ENCODE measurements around the gene LRRC23.
"Not testable (repeated sequence)": the region's sequence is repeated elsewhere in the genome, so short reads cannot be mapped to it uniquely, and the experiment has no call there.

The LRRC23 gene

DNA sequence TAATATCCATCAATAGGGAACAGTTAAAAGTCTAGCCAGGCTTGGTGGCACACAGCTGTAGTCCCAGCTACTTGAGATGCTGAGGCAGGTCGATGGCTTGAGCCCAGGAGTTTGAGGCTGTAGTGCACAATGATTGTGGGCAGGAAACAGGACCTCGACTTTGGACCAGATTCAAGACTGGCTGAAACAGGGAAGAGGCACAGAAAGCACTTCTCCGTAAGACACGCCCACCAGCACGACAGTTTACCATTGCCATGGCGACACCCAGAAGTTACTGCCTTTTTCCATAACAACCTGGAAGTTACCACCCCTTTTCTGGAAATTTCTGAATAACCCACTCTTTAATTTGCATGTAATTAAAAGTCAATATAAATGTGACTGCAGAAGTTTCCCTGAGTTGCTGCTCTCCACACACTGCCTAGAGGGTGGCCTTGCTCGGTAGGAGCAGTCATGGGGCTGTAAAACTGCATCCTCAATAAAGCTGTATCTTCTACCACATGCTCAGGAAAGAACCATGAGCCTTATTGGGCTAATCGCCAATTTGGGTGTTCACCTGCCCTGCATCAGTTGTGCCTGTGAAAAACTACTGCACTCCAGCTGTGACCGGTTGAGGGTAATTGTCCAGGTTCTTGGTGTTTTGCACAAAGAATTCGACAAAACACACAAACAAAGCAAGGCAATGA, 4.6 kb upstream of the LRRC23 start:
- peaks cover 0 to 16% (median 11%) of the 10 kb centered on the region in 5 donors for H3K4me1 ChIP-seq (ENCODE audit: control insufficient read depth in 5 of 5, insufficient read depth in 5 of 5, low read length in 5 of 5)
- no peak overlapping the region for H3K9ac ChIP-seq (ENCODE audit: low read length in 5 of 5)
- no peak overlapping the region for H3K4me3 ChIP-seq (ENCODE audit: low read depth in 1 of 5, low read length in 5 of 5)
- no peaks in the 10 kb centered on the region for H3K27me3 ChIP-seq (ENCODE audit: control insufficient read depth in 5 of 5, insufficient read depth in 4 of 5, low read length in 5 of 5)
- no peaks in the 10 kb centered on the region for H3K9me3 ChIP-seq (ENCODE audit: control insufficient read depth in 5 of 5, low read length in 5 of 5)
- H3K36me3 ChIP-seq (ENCODE audit: control insufficient read depth in 5 of 5, insufficient read depth in 5 of 5, low read length in 5 of 5), result no peaks in the 10 kb centered on the region
- H3K27ac ChIP-seq (ENCODE audit: low read depth, low read length), result no peak overlapping the region

DNA sequence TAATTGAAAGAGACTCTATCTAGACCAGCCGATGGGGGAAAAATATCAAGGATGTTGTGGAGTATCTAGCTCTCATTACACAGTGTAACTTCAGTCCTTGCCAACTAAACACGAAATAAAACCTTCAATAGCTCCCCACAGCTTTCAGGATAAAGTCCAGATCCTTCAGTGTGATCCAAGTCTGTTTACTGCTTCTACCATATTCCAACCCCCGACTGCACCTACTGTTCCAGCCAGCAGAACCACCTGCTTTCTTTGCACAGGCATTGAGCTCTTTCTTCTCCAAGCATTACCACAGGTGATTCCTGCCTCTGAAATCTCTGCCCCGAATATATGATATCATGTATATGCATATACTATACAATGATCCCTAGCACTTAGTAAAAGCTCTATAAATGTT, 2.2 kb upstream of the LRRC23 start:
- Histone ChIP-seq H3K4me3 (ENCODE audit: low read depth in 1 of 5, low read length in 5 of 5) (no peak overlapping the region), H3K9ac (ENCODE audit: low read length in 5 of 5) (no peak overlapping the region), H3K27ac (ENCODE audit: low read depth, low read length) (no peak overlapping the region), H3K27me3 (ENCODE audit: control insufficient read depth in 5 of 5, insufficient read depth in 4 of 5, low read length in 5 of 5) (no peaks in the 10 kb centered on the region), H3K4me1 (ENCODE audit: control insufficient read depth in 5 of 5, insufficient read depth in 5 of 5, low read length in 5 of 5) (peaks cover 0 to 23% (median 15%) of the 10 kb centered on the region in 5 donors), H3K36me3 (ENCODE audit: control insufficient read depth in 5 of 5, insufficient read depth in 5 of 5, low read length in 5 of 5) (peaks cover 0 to 13% (median 0%) of the 10 kb centered on the region in 5 donors), H3K9me3 (ENCODE audit: control insufficient read depth in 5 of 5, low read length in 5 of 5) (no peaks in the 10 kb centered on the region)

DNA sequence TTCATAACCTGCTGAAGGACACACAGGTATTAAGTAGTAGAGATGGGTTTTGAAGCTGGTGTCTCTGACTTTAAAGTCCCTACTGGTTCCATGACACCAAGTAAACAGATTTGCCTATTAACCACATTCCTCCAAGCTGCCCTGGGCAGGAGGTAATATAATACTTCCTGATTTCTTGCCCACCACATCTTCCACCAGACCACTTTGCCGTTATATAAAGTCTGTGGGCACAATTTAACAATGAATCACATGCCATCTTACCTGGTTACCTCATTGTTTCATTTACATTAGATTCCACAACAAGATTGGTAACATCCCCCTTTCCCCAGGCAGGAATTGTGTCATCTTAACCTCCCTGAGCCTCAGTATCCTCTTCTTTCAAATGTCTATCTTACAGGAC, 900 bp upstream of the LRRC23 start:
- H3K36me3 ChIP-seq (ENCODE audit: control insufficient read depth in 5 of 5, insufficient read depth in 5 of 5, low read length in 5 of 5), result peaks cover 0 to 19% (median 0%) of the 10 kb centered on the region in 5 donors
- H3K27ac ChIP-seq (ENCODE audit: low read depth, low read length), result no peak overlapping the region
- peaks cover 0 to 23% (median 15%) of the 10 kb centered on the region in 5 donors for H3K4me1 ChIP-seq (ENCODE audit: control insufficient read depth in 5 of 5, insufficient read depth in 5 of 5, low read length in 5 of 5)
- no peaks in the 10 kb centered on the region for H3K9me3 ChIP-seq (ENCODE audit: control insufficient read depth in 5 of 5, low read length in 5 of 5)
- H3K4me3 ChIP-seq (ENCODE audit: low read depth in 1 of 5, low read length in 5 of 5), result no peak overlapping the region
- H3K27me3 ChIP-seq (ENCODE audit: control insufficient read depth in 5 of 5, insufficient read depth in 4 of 5, low read length in 5 of 5), result no peaks in the 10 kb centered on the region
- H3K9ac ChIP-seq (ENCODE audit: low read length in 5 of 5), result no peak overlapping the region

DNA sequence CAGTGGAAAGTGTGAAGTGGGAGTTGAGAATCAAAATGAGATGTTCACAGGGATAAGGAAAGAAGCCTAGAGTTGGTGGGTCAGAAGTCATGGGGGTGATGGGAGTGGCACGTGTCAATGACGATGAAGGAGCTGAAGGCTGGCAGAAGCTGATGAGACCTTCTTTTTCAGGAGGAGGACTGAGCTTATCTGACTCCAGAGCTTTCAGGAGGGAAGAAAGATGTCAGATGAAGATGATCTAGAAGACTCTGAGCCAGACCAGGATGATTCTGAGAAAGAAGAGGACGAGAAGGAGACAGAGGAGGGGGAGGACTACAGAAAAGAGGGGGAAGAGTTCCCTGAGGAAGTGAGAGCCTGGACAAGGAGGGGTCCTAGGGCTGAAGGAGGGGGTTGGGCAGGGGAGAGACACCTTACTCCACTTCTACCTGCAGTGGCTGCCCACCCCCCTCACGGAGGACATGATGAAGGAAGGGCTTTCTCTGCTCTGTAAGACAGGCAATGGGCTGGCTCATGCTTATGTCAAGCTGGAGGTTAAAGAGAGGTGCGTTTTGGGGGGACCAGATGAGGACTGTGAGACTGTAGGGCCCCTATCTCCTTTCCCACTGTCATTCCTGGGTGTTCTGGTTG, 905 bp downstream of the LRRC23 start:
- Histone ChIP-seq H3K9ac (ENCODE audit: low read length in 5 of 5) (peak overlapping the region in 4 of 5 donors; percentile 47 to 94 (median 77)), H3K4me3 (ENCODE audit: low read depth in 1 of 5, low read length in 5 of 5) (peak overlapping the region; percentile 80 to 99 (median 92)), H3K27me3 (ENCODE audit: control insufficient read depth in 5 of 5, insufficient read depth in 4 of 5, low read length in 5 of 5) (no peaks in the 10 kb centered on the region), H3K27ac (ENCODE audit: low read depth, low read length) (peak overlapping the region; percentile 80), H3K36me3 (ENCODE audit: control insufficient read depth in 5 of 5, insufficient read depth in 5 of 5, low read length in 5 of 5) (peaks cover 0 to 19% (median 0%) of the 10 kb centered on the region in 5 donors), H3K9me3 (ENCODE audit: control insufficient read depth in 5 of 5, low read length in 5 of 5) (no peaks in the 10 kb centered on the region), H3K4me1 (ENCODE audit: control insufficient read depth in 5 of 5, insufficient read depth in 5 of 5, low read length in 5 of 5) (peaks cover 0 to 16% (median 14%) of the 10 kb centered on the region in 5 donors)

DNA sequence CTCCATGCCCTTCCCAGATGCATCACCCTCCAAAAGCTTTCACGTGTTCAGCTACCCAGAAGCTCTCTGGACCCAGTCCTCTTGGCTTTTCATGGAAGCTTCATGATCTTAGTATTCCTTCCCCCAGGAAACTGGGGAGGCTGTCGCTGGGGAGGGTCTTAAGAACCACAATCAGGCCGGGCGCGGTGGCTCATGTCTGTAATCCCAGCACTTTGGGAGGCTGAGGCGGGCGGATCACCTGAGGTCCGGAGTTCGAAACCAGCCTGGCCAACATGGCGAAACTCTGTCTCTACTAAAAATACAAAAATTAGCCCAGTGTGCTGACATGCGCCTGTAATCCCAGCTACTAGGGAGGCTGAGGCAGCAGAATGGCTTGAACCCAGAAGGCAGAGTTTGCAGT, 3.5 kb downstream of the LRRC23 start:
- not testable (repeated sequence) for H3K4me3 ChIP-seq (ENCODE audit: low read depth in 1 of 5, low read length in 5 of 5); H3K9me3 ChIP-seq (ENCODE audit: control insufficient read depth in 5 of 5, low read length in 5 of 5); H3K27ac ChIP-seq (ENCODE audit: low read depth, low read length); H3K9ac ChIP-seq (ENCODE audit: low read length in 5 of 5)
- peaks cover 0 to 16% (median 14%) of the 10 kb centered on the region in 5 donors for H3K4me1 ChIP-seq (ENCODE audit: control insufficient read depth in 5 of 5, insufficient read depth in 5 of 5, low read length in 5 of 5)
- H3K27me3 ChIP-seq (ENCODE audit: control insufficient read depth in 5 of 5, insufficient read depth in 4 of 5, low read length in 5 of 5), result peaks cover 0 to 12% (median 10%) of the 10 kb centered on the region in 5 donors
- peaks cover 0 to 19% (median 0%) of the 10 kb centered on the region in 5 donors for H3K36me3 ChIP-seq (ENCODE audit: control insufficient read depth in 5 of 5, insufficient read depth in 5 of 5, low read length in 5 of 5)

DNA sequence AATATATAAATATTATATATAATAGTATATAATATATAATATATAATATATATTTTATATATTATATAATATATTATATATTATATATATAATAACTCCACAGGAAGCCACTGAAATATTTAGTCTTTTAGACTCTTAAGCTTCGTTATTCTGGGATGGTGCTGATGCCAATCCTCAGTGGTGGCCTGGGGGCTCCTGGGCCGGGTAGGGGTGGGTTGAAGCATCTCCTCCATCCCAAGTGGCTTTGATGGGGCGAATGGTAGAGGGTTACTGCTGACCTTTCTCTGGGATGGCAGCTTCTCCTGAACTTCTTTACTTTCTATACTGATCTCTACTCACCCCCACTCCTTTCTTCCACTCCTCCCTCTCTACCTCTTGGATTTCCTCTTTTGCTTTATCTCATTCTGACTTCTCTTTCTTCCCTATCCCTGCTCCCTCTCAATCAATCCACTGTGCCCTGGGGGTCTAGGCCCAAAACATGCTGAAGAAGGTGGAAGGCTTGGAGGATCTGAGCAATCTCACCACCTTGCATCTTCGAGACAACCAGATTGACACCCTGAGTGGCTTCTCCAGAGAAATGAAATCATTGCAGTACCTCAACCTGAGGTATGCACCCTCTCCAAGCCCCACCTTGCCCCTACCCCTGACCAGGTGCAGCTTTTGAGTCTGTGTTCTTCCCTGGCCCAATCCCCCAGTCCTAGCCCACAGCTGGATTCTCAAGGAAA, 5.0 kb downstream of the LRRC23 start:
- peaks cover 0 to 19% (median 0%) of the 10 kb centered on the region in 5 donors for H3K36me3 ChIP-seq (ENCODE audit: control insufficient read depth in 5 of 5, insufficient read depth in 5 of 5, low read length in 5 of 5)
- H3K9me3 ChIP-seq (ENCODE audit: control insufficient read depth in 5 of 5, low read length in 5 of 5), result no peaks in the 10 kb centered on the region
- no peak overlapping the region for H3K9ac ChIP-seq (ENCODE audit: low read length in 5 of 5)
- no peak overlapping the region for H3K4me3 ChIP-seq (ENCODE audit: low read depth in 1 of 5, low read length in 5 of 5)
- H3K27ac ChIP-seq (ENCODE audit: low read depth, low read length), result no peak overlapping the region
- H3K27me3 ChIP-seq (ENCODE audit: control insufficient read depth in 5 of 5, insufficient read depth in 4 of 5, low read length in 5 of 5), result peaks cover 5 to 20% (median 16%) of the 10 kb centered on the region in 5 donors
- H3K4me1 ChIP-seq (ENCODE audit: control insufficient read depth in 5 of 5, insufficient read depth in 5 of 5, low read length in 5 of 5), result peaks cover 0 to 19% (median 15%) of the 10 kb centered on the region in 5 donors

DNA sequence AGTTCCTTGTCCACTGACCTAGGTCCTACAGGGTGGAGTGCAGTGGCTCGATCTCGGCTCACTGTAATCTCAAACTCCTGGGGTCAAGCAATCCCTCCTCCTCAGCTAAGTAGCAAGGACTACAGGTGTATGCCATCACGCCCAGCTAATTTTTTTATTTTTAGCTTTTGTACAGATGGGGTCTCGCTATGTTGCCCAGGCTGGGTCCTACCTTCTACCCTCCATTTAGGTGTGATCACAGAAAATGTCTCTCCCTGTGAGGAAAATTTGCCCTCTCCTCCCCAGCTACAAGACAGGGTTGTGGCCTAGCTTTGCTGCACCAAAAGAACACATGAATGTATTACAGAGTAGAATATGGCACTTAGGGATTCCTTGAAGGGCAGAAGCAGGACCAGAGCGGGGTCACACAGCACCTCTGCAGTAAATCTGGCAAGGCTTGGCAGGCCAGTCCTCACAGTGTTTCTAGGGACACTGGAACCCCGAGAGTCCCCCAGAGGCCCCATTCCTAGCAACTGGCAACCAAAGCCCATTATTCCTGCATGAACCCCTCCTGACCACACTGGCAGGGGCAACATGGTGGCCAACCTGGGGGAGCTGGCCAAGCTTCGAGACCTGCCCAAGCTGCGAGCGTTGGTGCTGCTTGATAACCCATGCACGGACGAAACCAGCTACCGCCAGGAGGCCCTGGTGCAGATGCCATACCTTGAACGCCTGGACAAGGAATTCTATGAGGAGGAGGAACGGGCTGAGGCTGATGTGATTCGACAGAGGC, 7.7 kb downstream of the LRRC23 start:
- H3K4me1 ChIP-seq (ENCODE audit: control insufficient read depth in 5 of 5, insufficient read depth in 5 of 5, low read length in 5 of 5), result peaks cover 0 to 18% (median 14%) of the 10 kb centered on the region in 5 donors
- H3K9me3 ChIP-seq (ENCODE audit: control insufficient read depth in 5 of 5, low read length in 5 of 5), result no peaks in the 10 kb centered on the region
- H3K27ac ChIP-seq (ENCODE audit: low read depth, low read length), result no peak overlapping the region
- no peak overlapping the region for H3K4me3 ChIP-seq (ENCODE audit: low read depth in 1 of 5, low read length in 5 of 5)
- H3K9ac ChIP-seq (ENCODE audit: low read length in 5 of 5), result no peak overlapping the region
- H3K27me3 ChIP-seq (ENCODE audit: control insufficient read depth in 5 of 5, insufficient read depth in 4 of 5, low read length in 5 of 5), result peaks cover 14 to 40% (median 35%) of the 10 kb centered on the region in 5 donors
- peaks cover 0 to 9% (median 0%) of the 10 kb centered on the region in 5 donors for H3K36me3 ChIP-seq (ENCODE audit: control insufficient read depth in 5 of 5, insufficient read depth in 5 of 5, low read length in 5 of 5)

DNA sequence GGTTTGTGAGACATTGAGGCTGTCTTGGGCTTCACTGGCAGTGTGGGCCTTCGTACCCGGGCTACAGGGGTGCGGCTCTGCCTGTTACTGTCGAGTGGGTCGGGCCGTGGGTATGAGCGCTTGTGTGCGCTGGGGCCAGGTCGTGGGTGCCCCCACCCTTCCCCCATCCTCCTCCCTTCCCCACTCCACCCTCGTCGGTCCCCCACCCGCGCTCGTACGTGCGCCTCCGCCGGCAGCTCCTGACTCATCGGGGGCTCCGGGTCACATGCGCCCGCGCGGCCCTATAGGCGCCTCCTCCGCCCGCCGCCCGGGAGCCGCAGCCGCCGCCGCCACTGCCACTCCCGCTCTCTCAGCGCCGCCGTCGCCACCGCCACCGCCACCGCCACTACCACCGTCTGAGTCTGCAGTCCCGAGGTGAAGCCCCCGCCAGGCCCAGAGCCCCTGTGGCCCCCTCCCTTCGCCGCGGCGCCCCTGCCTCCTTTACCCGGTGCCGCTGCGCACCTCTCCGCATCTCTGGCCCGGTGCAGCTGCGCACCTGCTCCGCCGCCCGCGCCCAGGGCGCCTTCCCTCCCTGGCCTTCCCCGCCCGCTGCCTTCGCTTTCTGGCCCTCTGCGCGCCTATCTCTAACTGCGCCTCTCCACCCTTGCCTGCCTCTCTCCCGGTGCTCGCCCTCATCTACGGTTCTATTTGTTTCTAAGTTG, 9.8 kb downstream of the LRRC23 start, which contains the start of gene ENO2:
ENO2 (plus strand) TSS at position 335 of the 701 bp plus-strand sequence. CDS start 1,253 bp downstream, outside the sequence.
- Histone ChIP-seq H3K9ac (ENCODE audit: low read length in 5 of 5) (peak within 1 kb of the TSS in 3 of 5 donors; percentile 43 to 69 (median 51)), H3K4me1 (ENCODE audit: control insufficient read depth in 5 of 5, insufficient read depth in 5 of 5, low read length in 5 of 5) (peaks cover 0 to 18% (median 14%) of the 10 kb centered on the region in 5 donors), H3K27me3 (ENCODE audit: control insufficient read depth in 5 of 5, insufficient read depth in 4 of 5, low read length in 5 of 5) (peaks cover 14 to 40% (median 35%) of the 10 kb centered on the region in 5 donors), H3K36me3 (ENCODE audit: control insufficient read depth in 5 of 5, insufficient read depth in 5 of 5, low read length in 5 of 5) (peaks cover 0 to 4% (median 0%) of the 10 kb centered on the region in 5 donors), H3K27ac (ENCODE audit: low read depth, low read length) (no peak within 1 kb of the TSS), H3K4me3 (ENCODE audit: low read depth in 1 of 5, low read length in 5 of 5) (peak within 1 kb of the TSS; percentile 64 to 70 (median 68)), H3K9me3 (ENCODE audit: control insufficient read depth in 5 of 5, low read length in 5 of 5) (no peaks in the 10 kb centered on the region)

Measured in subcutaneous abdominal adipose tissue (tissue), 5 donors.